Chondrocyte (in vitro differentiated cells): ENCODE results near the gene EGFR. TPM values are rescaled to one million over a fixed set of nuclear protein-coding genes. Genes with fewer than 3 reads are reported as not detected.

Source experiments
- DNase-seq: peaks from one replicate; pipeline ENCODE4 v3.0.0; 2021; ENCODE audit warnings: mixed read lengths, low spot score
- H3K27ac Mint-ChIP-seq: one replicate; pipeline ENCODE4 v1.8.0; 2021; ENCODE audit warnings: mild to moderate bottlenecking, moderate library complexity, mixed read lengths; ENCODE audit not compliant: unreplicated experiment
- H3K27me3 Mint-ChIP-seq: 2 replicates; pipeline ENCODE4 v1.8.0; 2021; ENCODE audit warnings: low read depth, mixed read lengths
- H3K36me3 Mint-ChIP-seq: 2 replicates; pipeline ENCODE4 v1.8.0; 2021; ENCODE audit warnings: low read depth, mixed read lengths
- H3K4me1 Mint-ChIP-seq: 2 replicates; pipeline ENCODE4 v1.8.0; 2021; ENCODE audit warnings: low read depth, mild to moderate bottlenecking, mixed read lengths
- H3K4me3 Mint-ChIP-seq: one replicate; pipeline ENCODE4 v1.8.0; 2021; ENCODE audit warnings: mild to moderate bottlenecking, moderate library complexity, mixed read lengths; ENCODE audit not compliant: unreplicated experiment
- H3K9me3 Mint-ChIP-seq: 2 replicates; pipeline ENCODE4 v1.8.0; 2021; ENCODE audit warnings: low read depth, mixed read lengths
- total RNA-seq: library from RNA; stranded (reverse); gene quantifications from 3 replicates; pipeline ENCODE4 v1.2.1, GENCODE V29; 2021
- TF ChIP-seq, protein P1 (sequence below): fragments of 200-600 bp; sonication (generic); IDR thresholded peaks from 2 replicates; pipeline ENCODE4 v1.5.0; 2021; ENCODE audit warnings: antibody characterized with exemption, mild to moderate bottlenecking, moderate library complexity

The EGFR gene
- total RNA-seq, 1 donor from 2014 or later: 25.5 TPM

DNA sequence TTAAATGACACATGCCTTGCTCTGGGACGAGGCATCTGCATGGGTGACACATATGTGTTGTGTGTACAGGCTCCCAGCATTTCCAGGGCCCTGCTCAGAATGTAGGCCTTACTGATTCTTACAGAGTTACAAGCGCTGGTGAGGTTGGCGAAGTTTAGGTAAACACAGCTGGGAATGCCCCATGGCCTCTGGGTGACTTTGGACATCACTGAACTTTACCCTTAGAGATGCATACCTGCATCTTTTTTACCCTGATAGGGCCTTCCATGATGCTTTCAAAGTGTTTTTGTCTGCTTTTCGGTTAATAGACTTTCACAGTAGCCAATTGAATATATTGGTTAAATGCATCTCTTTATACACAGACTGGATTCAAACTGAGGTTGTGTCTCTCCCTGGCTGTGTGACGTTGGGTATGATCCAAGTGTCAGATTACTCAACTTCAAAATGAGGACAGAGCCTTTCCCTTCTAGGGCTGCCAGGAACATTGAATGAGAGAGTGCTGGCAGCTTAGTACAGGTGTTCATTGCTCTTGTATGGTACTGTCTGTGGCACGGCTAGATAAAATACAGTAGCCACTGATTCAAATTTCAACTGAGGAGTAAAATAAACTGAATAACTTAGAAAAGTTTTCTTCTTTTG is 29.5 kb downstream of the EGFR start:
- H3K27ac Mint-ChIP-seq: no peak overlapping the region
- peaks cover 32% of the 10 kb centered on the region for H3K4me1 Mint-ChIP-seq
- no peaks in the 10 kb centered on the region for H3K27me3 Mint-ChIP-seq
- TF ChIP-seq, protein P1, sequence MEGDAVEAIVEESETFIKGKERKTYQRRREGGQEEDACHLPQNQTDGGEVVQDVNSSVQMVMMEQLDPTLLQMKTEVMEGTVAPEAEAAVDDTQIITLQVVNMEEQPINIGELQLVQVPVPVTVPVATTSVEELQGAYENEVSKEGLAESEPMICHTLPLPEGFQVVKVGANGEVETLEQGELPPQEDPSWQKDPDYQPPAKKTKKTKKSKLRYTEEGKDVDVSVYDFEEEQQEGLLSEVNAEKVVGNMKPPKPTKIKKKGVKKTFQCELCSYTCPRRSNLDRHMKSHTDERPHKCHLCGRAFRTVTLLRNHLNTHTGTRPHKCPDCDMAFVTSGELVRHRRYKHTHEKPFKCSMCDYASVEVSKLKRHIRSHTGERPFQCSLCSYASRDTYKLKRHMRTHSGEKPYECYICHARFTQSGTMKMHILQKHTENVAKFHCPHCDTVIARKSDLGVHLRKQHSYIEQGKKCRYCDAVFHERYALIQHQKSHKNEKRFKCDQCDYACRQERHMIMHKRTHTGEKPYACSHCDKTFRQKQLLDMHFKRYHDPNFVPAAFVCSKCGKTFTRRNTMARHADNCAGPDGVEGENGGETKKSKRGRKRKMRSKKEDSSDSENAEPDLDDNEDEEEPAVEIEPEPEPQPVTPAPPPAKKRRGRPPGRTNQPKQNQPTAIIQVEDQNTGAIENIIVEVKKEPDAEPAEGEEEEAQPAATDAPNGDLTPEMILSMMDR: no peak
- H3K36me3 Mint-ChIP-seq: no peaks in the 10 kb centered on the region
- no peak overlapping the region for H3K4me3 Mint-ChIP-seq
- no peaks in the 10 kb centered on the region for H3K9me3 Mint-ChIP-seq
- DNase-seq: no peak

DNA sequence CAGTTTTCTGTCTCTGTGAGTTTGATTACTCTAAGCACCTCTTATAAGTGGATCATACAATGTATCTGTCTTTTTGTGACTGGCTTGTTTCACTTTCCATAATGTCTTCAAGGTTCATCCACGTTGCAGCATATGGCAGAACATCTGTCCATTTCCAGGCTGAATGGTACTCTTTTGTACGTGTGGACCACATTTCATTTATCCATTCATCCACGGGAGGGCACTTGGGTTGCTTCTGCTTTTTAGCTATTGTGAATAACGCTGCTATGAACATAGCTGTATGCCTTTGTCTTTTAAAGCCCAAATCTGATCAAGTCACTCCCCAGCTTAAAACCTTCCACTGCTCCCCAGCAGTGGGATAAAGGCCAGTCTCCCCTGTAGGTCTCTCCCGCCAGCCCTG is 31.5 kb downstream of the EGFR start:
- Mint-ChIP-seq H3K4me1 (peaks cover 31% of the 10 kb centered on the region), H3K9me3 (no peaks in the 10 kb centered on the region), H3K36me3 (no peaks in the 10 kb centered on the region), H3K4me3 (no peak overlapping the region), H3K27ac (no peak overlapping the region), H3K27me3 (no peaks in the 10 kb centered on the region)
- DNase-seq: no peak
- TF ChIP-seq, protein P1: peak; percentile 25

DNA sequence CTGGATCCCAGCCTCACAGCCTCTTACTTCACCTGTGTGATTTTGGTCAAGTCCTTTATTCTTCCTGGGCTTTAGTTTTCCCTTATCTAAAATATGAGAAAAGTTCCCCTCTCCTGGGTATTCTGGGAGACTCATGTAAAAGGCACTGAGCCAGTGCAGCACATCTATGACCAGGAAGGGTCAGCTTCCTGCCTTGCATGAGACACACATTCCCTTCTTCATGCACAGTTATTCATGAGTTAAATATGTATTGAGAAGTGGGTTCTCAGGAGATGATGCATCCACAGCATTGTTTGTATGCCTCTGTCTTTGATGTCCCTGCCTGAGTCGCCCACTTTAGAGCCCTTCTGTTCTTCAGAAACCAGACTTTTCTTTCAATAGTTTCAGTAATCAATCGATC is 33.3 kb downstream of the EGFR start:
- no peaks in the 10 kb centered on the region for H3K36me3 Mint-ChIP-seq
- peaks cover 49% of the 10 kb centered on the region for H3K4me1 Mint-ChIP-seq
- no peak overlapping the region for H3K27ac Mint-ChIP-seq
- no peak overlapping the region for H3K4me3 Mint-ChIP-seq
- TF ChIP-seq, protein P1: no peak
- DNase-seq: no peak
- H3K9me3 Mint-ChIP-seq: no peaks in the 10 kb centered on the region
- H3K27me3 Mint-ChIP-seq: no peaks in the 10 kb centered on the region

DNA sequence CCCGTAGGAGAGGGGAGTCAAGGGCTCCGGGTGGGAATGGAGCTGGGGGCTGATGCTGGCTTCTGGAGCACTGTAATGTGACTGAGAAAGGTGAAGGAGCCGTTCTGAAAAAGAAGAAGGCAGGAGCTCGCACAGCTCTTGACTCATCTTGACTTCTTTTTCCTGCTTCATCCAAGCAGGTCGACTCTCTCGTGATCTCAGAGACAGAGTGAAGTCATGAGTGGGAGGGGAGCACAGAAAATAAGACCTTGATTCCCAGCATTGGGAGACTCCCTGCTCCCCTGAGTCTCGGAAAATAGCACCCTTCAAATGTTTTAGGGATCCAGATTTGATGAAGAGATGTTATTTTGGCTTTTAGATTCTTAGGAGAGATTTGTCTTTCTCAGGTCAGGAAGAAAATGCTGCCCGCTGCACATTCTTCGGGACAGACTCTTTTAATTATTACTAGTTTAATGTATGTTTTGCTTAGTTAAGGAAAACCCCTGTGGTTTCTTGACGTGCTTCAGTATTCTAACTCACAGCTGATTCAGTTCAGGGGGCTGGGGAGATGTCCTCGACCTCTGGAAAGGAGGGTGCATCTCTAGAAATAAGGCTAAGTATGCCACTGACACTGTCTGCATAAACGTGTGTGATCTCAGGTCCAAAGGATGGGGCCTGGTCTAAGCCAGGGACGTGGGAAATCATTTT is 34.1 kb downstream of the EGFR start:
- TF ChIP-seq, protein P1: no peak
- H3K27me3 Mint-ChIP-seq: no peaks in the 10 kb centered on the region
- no peaks in the 10 kb centered on the region for H3K9me3 Mint-ChIP-seq
- no peaks in the 10 kb centered on the region for H3K36me3 Mint-ChIP-seq
- H3K4me3 Mint-ChIP-seq: no peak overlapping the region
- DNase-seq: no peak
- H3K4me1 Mint-ChIP-seq: peaks cover 56% of the 10 kb centered on the region
- peak overlapping the region; percentile 89 for H3K27ac Mint-ChIP-seq

DNA sequence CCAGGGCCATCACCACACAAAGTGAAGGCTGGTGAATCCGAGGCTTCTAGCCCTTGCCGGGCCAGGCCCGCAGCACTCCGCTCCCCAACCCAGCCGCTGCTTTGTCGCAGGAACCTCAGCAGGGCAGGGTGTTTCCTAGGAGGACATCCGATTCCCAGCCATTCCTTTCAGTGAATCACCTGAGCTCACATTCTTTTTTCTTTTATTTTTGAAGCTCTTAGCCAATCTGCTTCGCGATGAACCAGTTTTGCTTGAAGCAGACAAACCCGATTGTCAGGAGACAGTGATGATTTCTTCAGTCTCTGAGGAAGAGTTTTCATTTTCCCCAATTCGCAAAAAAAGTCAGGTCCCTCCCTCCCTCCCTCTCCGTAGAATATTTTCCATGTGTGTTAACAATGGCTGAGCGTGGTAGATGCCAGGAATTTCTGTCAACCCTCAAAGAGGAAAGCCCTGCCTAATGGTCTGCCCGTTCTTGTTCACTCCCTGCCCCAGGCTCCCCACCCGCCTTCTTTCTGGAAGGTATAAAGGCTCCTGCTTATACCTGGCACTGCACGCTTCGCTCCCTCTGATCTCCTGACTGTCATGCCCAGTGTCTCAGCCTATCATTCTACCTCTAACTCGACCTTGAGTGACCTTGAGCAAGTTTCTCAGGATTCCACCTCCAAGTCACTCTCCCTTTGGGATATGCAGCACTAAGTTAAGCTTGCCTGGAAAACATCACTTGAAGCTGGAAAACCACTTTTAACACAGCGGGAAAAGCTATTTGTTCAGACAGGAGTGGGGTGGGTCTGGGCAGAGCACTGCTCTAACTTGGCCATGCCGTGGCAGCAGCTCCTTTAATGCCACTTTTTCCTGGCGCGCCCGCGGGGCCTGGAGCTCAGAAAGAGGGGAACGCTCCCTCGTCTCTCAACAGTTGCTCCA is 35.1 kb downstream of the EGFR start:
- H3K27ac Mint-ChIP-seq: no peak overlapping the region
- DNase-seq: no peak
- no peaks in the 10 kb centered on the region for H3K9me3 Mint-ChIP-seq
- H3K36me3 Mint-ChIP-seq: no peaks in the 10 kb centered on the region
- no peaks in the 10 kb centered on the region for H3K27me3 Mint-ChIP-seq
- no peak overlapping the region for H3K4me3 Mint-ChIP-seq
- TF ChIP-seq, protein P1: no peak
- H3K4me1 Mint-ChIP-seq: peaks cover 50% of the 10 kb centered on the region
